Measurements from ENCODE around the gene C19orf12.

The C19orf12 gene

DNA sequence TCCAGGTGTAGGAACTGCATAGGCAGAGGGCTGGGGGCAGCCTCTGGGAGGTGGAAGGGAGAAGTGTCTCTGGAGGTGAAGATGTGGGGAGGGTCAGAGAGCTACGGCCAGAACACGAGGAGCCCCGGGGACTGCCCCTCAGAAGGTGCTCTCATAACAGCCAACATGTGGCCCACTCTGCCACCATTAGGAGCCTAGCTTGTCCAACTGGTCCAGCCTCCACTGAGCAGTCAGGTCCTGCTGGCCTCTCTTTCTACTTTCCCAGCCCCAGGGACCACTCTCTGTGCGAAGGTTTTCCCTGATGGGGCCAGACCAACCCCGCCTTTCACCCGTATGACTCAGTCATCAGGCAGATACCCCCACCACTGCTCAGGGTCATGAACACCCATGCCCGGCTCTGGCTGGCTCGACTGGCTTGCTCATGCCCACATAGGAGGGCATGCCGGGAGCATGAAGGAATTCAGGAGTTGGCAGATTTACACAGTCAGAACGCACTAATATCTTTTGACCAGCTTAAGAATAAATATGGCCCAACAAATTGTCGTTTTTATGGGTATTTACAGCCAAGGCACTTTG lies 37.5 kb upstream of the C19orf12 start:
- H3K27me3 ChIP-seq (replicated peaks): no peaks in the 10 kb centered on the region
- TF ChIP-seq, protein P1, sequence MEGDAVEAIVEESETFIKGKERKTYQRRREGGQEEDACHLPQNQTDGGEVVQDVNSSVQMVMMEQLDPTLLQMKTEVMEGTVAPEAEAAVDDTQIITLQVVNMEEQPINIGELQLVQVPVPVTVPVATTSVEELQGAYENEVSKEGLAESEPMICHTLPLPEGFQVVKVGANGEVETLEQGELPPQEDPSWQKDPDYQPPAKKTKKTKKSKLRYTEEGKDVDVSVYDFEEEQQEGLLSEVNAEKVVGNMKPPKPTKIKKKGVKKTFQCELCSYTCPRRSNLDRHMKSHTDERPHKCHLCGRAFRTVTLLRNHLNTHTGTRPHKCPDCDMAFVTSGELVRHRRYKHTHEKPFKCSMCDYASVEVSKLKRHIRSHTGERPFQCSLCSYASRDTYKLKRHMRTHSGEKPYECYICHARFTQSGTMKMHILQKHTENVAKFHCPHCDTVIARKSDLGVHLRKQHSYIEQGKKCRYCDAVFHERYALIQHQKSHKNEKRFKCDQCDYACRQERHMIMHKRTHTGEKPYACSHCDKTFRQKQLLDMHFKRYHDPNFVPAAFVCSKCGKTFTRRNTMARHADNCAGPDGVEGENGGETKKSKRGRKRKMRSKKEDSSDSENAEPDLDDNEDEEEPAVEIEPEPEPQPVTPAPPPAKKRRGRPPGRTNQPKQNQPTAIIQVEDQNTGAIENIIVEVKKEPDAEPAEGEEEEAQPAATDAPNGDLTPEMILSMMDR (IDR thresholded peaks at IDR 0.05; ENCODE audit: low read depth, low read length, missing control alignments): no peak
- H3K27ac ChIP-seq: no peak overlapping the region
- in situ Hi-C loops (cut with HindIII; ENCODE audit: low pct_ligation_motif_present, low sequenced_read_pairs): no loop called here
- DNase-seq: no peak
- no peak overlapping the region for H3K4me3 ChIP-seq (ENCODE audit: low read depth, low read length)
- no peaks in the 10 kb centered on the region for H3K36me3 ChIP-seq (replicated peaks)

DNA sequence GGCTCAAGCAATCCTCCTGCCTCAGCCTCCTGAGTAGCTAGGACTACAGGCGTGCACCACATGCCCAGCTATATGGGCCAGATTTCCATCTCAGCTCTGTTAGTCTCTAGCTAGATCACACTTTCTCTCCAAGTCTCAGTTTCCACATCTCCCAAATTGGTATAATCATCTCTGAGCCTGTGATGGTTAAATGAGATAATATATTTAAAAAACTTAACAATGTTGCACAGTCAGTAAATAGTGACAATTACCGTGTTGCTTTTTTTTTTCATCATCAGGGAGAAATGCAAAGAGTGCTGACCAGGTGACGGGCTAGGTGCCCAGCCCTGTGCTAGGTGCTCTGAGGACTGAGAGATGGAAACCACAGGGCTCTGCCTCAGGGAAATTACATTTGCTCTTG lies 36.9 kb upstream of the C19orf12 start:
- Histone ChIP-seq H3K4me3 (ENCODE audit: low read depth, low read length) (no peak overlapping the region), H3K27me3 (replicated peaks) (no peaks in the 10 kb centered on the region), H3K27ac (no peak overlapping the region), H3K36me3 (replicated peaks) (no peaks in the 10 kb centered on the region)
- TF ChIP-seq, protein P1 (IDR thresholded peaks at IDR 0.05; ENCODE audit: low read depth, low read length, missing control alignments): no peak
- in situ Hi-C loops (cut with HindIII; ENCODE audit: low pct_ligation_motif_present, low sequenced_read_pairs): no loop called here
- no peak for DNase-seq

DNA sequence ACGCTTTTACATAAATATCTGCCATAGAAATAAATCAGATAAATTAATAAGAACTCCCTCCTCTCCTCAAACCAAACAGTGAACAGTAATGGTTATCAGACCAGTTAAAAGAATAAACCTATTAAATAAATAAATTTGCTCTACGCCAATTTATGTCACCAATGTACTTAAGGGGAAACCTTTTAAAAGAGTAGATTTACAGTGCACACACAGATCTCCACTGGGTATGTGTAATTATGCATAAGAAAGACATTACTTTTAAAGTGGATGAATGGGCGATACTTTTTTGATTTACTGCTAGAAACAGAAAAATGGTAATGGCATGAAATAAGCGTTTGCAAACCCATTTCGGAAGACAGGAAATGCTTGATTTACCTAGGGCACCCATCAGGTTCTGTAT lies 34.9 kb upstream of the C19orf12 start:
- in situ Hi-C loops (cut with HindIII; ENCODE audit: low pct_ligation_motif_present, low sequenced_read_pairs): no loop called here
- H3K27me3 ChIP-seq (replicated peaks): no peaks in the 10 kb centered on the region

DNA sequence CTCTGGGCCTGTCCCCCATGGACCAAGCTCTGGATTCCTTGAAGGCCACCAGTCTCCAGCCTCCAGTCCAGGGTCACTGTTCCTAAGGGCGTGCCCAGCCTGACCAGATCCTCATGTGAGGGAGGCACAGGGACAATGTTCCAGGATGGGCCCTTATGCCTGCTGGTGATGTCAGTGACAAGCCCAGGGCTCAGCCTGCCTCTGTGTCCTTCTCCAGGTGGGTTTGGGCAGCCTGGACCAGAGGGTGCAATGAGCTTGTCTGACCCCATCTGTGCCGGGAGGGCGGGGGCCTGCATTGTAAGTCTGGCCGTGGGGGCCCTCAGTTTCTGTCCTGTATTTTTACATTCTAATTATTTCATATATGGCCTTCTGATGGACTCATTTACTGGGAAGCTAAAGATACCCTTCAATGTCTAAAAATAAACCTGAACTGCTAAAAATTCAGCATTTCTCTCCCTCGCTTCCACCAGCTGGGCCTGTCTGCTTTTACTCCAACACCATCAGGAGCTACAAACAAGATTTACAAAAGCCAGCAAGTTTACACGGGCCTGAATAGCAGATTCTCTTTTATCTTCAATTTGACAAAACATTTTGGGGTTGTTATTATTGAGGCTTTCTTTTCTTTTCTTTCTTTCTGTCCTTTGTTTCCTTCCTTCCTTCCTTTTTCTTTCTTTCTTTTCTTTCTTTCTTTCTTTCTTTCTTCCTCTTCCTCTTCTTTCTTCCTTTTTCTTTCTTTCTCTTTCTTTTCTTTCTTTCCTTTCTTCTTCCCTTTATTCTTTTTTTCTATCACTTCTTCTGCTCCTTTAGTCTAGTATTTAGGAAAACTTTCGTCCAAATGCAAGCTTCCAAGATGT lies 34.2 kb upstream of the C19orf12 start:
- Histone ChIP-seq H3K27ac (no peak overlapping the region), H3K4me3 (ENCODE audit: low read depth, low read length) (no peak overlapping the region), H3K27me3 (replicated peaks) (no peaks in the 10 kb centered on the region), H3K36me3 (replicated peaks) (no peaks in the 10 kb centered on the region)
- in situ Hi-C loops (cut with HindIII; ENCODE audit: low pct_ligation_motif_present, low sequenced_read_pairs): no loop called here
- no peak for DNase-seq
- TF ChIP-seq, protein P1 (IDR thresholded peaks at IDR 0.05; ENCODE audit: low read depth, low read length, missing control alignments): no peak

More for the DNA sequence above, 34.9 kb upstream of the C19orf12 start:
- Histone ChIP-seq H3K27ac (no peak overlapping the region), H3K36me3 (replicated peaks) (no peaks in the 10 kb centered on the region), H3K4me3 (ENCODE audit: low read depth, low read length) (no peak overlapping the region)
- no peak for DNase-seq
- TF ChIP-seq, protein P1 (IDR thresholded peaks at IDR 0.05; ENCODE audit: low read depth, low read length, missing control alignments): no peak

DNA sequence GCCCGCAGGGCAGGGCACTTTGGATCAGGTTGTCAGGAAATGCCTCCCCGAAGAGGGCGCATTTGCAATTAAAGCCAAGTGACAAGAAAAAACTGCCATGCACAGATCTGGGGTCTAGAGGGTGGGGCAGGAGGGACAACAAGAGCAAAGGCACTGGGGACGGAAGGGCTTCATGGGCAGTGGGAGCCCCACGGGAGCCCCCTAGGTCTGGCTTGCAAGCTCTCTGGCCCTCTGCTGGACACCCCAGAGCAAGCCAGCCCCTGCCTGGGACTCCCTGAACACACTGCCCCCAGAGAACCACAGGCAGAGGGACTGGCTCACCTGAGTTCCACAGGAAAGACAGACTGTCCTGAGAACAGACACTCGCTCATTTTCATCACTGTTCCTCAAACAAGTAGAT lies 30.2 kb upstream of the C19orf12 start:
- DNase-seq: no peak
- Histone ChIP-seq H3K27me3 (replicated peaks) (no peaks in the 10 kb centered on the region), H3K36me3 (replicated peaks) (no peaks in the 10 kb centered on the region), H3K4me3 (ENCODE audit: low read depth, low read length) (no peak overlapping the region), H3K27ac (no peak overlapping the region)
- in situ Hi-C loops (cut with HindIII; ENCODE audit: low pct_ligation_motif_present, low sequenced_read_pairs): no loop called here
- TF ChIP-seq, protein P1 (IDR thresholded peaks at IDR 0.05; ENCODE audit: low read depth, low read length, missing control alignments): peak; percentile 47
